ENCODE data around the gene OR6B1. TPM values are rescaled to one million over a fixed set of nuclear protein-coding genes. Genes with fewer than 3 reads are reported as not detected.

Gene OR6B1
- total and polyA plus RNA-seq, 9 of the 15 experiments (the other 6 are each of a cell fraction or from before 2014, with no cell fraction given) = not detected

DNA sequence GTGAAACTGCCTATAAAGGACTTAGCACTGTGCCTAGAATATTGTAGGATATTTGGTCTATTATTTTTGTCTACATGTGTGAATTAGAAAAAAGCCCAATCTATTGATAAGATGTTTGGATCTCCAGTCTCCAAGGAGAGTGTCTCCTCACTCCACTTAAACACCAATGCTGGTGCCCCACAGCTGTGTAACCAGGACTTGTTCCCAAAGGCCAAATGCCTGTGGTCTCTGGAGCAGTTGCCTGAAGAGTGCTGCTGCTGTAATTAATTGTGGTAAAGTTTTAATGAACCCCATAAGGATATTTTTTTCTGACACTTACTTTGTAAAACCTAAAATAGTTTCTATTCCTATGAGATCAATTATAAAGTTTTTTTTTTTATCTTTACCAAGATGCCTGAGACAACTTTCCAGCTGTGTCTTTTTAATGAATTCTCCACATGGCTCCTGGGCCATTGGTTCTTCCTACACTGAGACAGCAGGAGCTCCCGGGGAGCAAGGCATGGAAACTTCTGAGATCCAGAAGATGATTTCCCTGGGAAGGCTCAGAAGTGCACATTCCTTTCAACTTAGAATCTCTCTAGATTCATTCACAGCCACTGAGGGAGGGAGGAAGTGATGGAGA, 37.4 kb downstream of the OR6B1 start:
- 0% methylated on average over 1 of the region's 1 CpG for WGBS (ENCODE audit: insufficient coverage, low coverage, missing lambda C conversion rate)
- Histone ChIP-seq H3K9me1 (ENCODE audit: control insufficient read depth, insufficient read depth, low read length) (no peaks in the 10 kb centered on the region), H3K4me1 (replicated peaks in 1 of 2; ENCODE audit: control insufficient read depth in 2 of 2, insufficient read depth in 2 of 2, low read length in 2 of 2) (no peaks in the 10 kb centered on the region), H3K79me2 (ENCODE audit: control insufficient read depth, insufficient read depth, low read length) (no peaks in the 10 kb centered on the region), H3K36me3 (ENCODE audit: control insufficient read depth, insufficient read depth, low read length) (no peaks in the 10 kb centered on the region), H3K27me3 (ENCODE audit: control insufficient read depth in 2 of 2, insufficient read depth in 2 of 2, low read length in 2 of 2) (no peaks in the 10 kb centered on the region; a peak in 1 of 5 replicates), H2AFZ (ENCODE audit: low read depth, low read length) (no peak overlapping the region), H4K20me1 (replicated peaks; ENCODE audit: control insufficient read depth, insufficient read depth, low read length) (no peaks in the 10 kb centered on the region), H3K4me2 (ENCODE audit: insufficient read depth, low read length) (no peak overlapping the region), H3K9ac (ENCODE audit: insufficient read depth in 1 of 2, low read depth in 2 of 2, low read length in 2 of 2) (no peak overlapping the region), H3K4me3 (no peak overlapping the region), H3K27ac (ENCODE audit: extremely low read depth, low read depth, low read length) (no peak overlapping the region), H3K9me3 (replicated peaks; ENCODE audit: control insufficient read depth, insufficient read depth, low read depth, low read length) (no peaks in the 10 kb centered on the region)
- CTCF ChIA-PET (ENCODE audit: low intra/inter-chr PET ratio) = no interaction called here
- no peak for DNase-seq (ENCODE audit: extremely low read depth in 1 of 4, low spot score in 3 of 4)
- intact Hi-C loops (cut with micrococcal nuclease) (no loop called here), in situ Hi-C loops (cut with MboI) (no loop called here)
- FAIRE-seq = no peak
- POLR2A ChIA-PET = interaction anchor here (0.6 kb wide), 1 partner anchor 564 kb away, joined by 3 read pairs; no protein-coding TSS in a partner anchor
- ATAC-seq = no peak
- BruUV-seq (replicated peaks) = no TSS peak
- TF ChIP-seq, protein P1, sequence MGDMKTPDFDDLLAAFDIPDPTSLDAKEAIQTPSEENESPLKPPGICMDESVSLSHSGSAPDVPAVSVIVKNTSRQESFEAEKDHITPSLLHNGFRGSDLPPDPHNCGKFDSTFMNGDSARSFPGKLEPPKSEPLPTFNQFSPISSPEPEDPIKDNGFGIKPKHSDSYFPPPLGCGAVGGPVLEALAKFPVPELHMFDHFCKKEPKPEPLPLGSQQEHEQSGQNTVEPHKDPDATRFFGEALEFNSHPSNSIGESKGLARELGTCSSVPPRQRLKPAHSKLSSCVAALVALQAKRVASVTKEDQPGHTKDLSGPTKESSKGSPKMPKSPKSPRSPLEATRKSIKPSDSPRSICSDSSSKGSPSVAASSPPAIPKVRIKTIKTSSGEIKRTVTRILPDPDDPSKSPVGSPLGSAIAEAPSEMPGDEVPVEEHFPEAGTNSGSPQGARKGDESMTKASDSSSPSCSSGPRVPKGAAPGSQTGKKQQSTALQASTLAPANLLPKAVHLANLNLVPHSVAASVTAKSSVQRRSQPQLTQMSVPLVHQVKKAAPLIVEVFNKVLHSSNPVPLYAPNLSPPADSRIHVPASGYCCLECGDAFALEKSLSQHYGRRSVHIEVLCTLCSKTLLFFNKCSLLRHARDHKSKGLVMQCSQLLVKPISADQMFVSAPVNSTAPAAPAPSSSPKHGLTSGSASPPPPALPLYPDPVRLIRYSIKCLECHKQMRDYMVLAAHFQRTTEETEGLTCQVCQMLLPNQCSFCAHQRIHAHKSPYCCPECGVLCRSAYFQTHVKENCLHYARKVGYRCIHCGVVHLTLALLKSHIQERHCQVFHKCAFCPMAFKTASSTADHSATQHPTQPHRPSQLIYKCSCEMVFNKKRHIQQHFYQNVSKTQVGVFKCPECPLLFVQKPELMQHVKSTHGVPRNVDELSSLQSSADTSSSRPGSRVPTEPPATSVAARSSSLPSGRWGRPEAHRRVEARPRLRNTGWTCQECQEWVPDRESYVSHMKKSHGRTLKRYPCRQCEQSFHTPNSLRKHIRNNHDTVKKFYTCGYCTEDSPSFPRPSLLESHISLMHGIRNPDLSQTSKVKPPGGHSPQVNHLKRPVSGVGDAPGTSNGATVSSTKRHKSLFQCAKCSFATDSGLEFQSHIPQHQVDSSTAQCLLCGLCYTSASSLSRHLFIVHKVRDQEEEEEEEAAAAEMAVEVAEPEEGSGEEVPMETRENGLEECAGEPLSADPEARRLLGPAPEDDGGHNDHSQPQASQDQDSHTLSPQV (IDR thresholded peaks at IDR 0.05) = no peak
- TF ChIP-seq STAT5B (CRISPR knock-in tag; IDR thresholded peaks at IDR 0.05) (no peak), NFRKB (IDR thresholded peaks at IDR 0.05; ENCODE audit: low read depth) (no peak), HDAC1 (IDR thresholded peaks at IDR 0.05) (no peak), KAT8 (IDR thresholded peaks at IDR 0.05; ENCODE audit: low read depth) (no peak), MEF2D (tag; conservative IDR thresholded peaks at IDR 0.05; ENCODE audit: low read depth) (no peak), CBX3 (IDR thresholded peaks at IDR 0.05; ENCODE audit: borderline replicate concordance in 1 of 2, low read length in 2 of 2) (no peak), EP300 (IDR thresholded peaks at IDR 0.05; ENCODE audit: low read length) (no peak), PHF8 (IDR thresholded peaks at IDR 0.05; ENCODE audit: borderline replicate concordance, low read length) (no peak), PCBP2 (IDR thresholded peaks at IDR 0.05; ENCODE audit: low read depth, low read length, poor library complexity, severe bottlenecking) (no peak)
- TF ChIP-seq, protein P2, sequence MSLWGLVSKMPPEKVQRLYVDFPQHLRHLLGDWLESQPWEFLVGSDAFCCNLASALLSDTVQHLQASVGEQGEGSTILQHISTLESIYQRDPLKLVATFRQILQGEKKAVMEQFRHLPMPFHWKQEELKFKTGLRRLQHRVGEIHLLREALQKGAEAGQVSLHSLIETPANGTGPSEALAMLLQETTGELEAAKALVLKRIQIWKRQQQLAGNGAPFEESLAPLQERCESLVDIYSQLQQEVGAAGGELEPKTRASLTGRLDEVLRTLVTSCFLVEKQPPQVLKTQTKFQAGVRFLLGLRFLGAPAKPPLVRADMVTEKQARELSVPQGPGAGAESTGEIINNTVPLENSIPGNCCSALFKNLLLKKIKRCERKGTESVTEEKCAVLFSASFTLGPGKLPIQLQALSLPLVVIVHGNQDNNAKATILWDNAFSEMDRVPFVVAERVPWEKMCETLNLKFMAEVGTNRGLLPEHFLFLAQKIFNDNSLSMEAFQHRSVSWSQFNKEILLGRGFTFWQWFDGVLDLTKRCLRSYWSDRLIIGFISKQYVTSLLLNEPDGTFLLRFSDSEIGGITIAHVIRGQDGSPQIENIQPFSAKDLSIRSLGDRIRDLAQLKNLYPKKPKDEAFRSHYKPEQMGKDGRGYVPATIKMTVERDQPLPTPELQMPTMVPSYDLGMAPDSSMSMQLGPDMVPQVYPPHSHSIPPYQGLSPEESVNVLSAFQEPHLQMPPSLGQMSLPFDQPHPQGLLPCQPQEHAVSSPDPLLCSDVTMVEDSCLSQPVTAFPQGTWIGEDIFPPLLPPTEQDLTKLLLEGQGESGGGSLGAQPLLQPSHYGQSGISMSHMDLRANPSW (CRISPR knock-in tag; IDR thresholded peaks at IDR 0.05) = no peak
- TF ChIP-seq, protein P3, sequence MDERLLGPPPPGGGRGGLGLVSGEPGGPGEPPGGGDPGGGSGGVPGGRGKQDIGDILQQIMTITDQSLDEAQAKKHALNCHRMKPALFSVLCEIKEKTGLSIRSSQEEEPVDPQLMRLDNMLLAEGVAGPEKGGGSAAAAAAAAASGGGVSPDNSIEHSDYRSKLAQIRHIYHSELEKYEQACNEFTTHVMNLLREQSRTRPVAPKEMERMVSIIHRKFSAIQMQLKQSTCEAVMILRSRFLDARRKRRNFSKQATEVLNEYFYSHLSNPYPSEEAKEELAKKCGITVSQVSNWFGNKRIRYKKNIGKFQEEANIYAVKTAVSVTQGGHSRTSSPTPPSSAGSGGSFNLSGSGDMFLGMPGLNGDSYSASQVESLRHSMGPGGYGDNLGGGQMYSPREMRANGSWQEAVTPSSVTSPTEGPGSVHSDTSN (CRISPR knock-in tag; IDR thresholded peaks at IDR 0.05; ENCODE audit: low read depth) = no peak
- TF ChIP-seq, protein P3 (tag; conservative IDR thresholded peaks at IDR 0.05; ENCODE audit: low read depth) = no peak
